ENCODE data around the gene LRRC71.

LRRC71 gene

GRCh38 chr1:156961709-156962108 lies 41.3 kb downstream of the LRRC71 start:
- CTCF ChIA-PET: interaction anchor here (0.9 kb wide), 1 partner anchor 128 kb away, joined by 3 read pairs; no protein-coding TSS in a partner anchor
- Mint-ChIP-seq H3K4me3 (peak overlapping the region; percentile 60), H3K27ac (no peak overlapping the region), H3K4me1 (peaks cover 50% of the 10 kb centered on the region), H3K9me3 (no peaks in the 10 kb centered on the region), H3K27me3 (peaks cover 6% of the 10 kb centered on the region), H3K36me3 (peaks cover 41% of the 10 kb centered on the region)
- DNase-seq: peak; percentile 71

GRCh38 chr1:156963621-156964020 lies 43.2 kb downstream of the LRRC71 start:
- peaks cover 43% of the 10 kb centered on the region for H3K4me1 Mint-ChIP-seq
- CTCF ChIA-PET: interaction anchor here (1.3 to 2.0 kb wide), 2 partner anchors 52 to 72 kb away, joined by 3 to 4 read pairs; no protein-coding TSS in a partner anchor

GRCh38 chr1:156964441-156964840 lies 44.0 kb downstream of the LRRC71 start:
- CTCF ChIA-PET: interaction anchor here (2.0 kb wide), 1 partner anchor 53 kb away, joined by 4 read pairs; no protein-coding TSS in a partner anchor
- no peak for DNase-seq
- peaks cover 31% of the 10 kb centered on the region for H3K27me3 Mint-ChIP-seq
- H3K27ac Mint-ChIP-seq: peak overlapping the region; percentile 78
- H3K4me1 Mint-ChIP-seq: peaks cover 39% of the 10 kb centered on the region
- H3K4me3 Mint-ChIP-seq: no peak overlapping the region
- peaks cover 28% of the 10 kb centered on the region for H3K36me3 Mint-ChIP-seq
- no peaks in the 10 kb centered on the region for H3K9me3 Mint-ChIP-seq

More at GRCh38 chr1:156963621-156964020, 43.2 kb downstream of the LRRC71 start:
- DNase-seq: peak; percentile 76
- H3K27ac Mint-ChIP-seq: peak overlapping the region; percentile 84
- no peaks in the 10 kb centered on the region for H3K9me3 Mint-ChIP-seq
- peaks cover 33% of the 10 kb centered on the region for H3K36me3 Mint-ChIP-seq
- peaks cover 24% of the 10 kb centered on the region for H3K27me3 Mint-ChIP-seq
- peak overlapping the region; percentile 81 for H3K4me3 Mint-ChIP-seq

GRCh38 chr1:156969496-156969895 lies 49.1 kb downstream of the LRRC71 start:
- Mint-ChIP-seq H3K4me3 (no peak overlapping the region), H3K27me3 (peaks cover 67% of the 10 kb centered on the region), H3K4me1 (peaks cover 2% of the 10 kb centered on the region), H3K27ac (no peak overlapping the region), H3K9me3 (no peaks in the 10 kb centered on the region), H3K36me3 (no peaks in the 10 kb centered on the region)
- DNase-seq: no peak
- CTCF ChIA-PET: interaction anchor here (1.2 to 2.2 kb wide), 7 partner anchors 10 to 188 kb away, joined by 3 to 15 read pairs (median 4); partner anchors contain the start of gene INSRR

GRCh38 chr1:156970017-156970416 lies 49.6 kb downstream of the LRRC71 start:
- Mint-ChIP-seq H3K27ac (no peak overlapping the region), H3K4me1 (no peaks in the 10 kb centered on the region), H3K4me3 (no peak overlapping the region), H3K36me3 (no peaks in the 10 kb centered on the region), H3K27me3 (peaks cover 67% of the 10 kb centered on the region), H3K9me3 (no peaks in the 10 kb centered on the region)
- CTCF ChIA-PET: interaction anchor here (0.7 to 2.2 kb wide), 12 partner anchors 9 to 111 kb away, joined by 3 to 15 read pairs (median 4); partner anchors contain the start of gene INSRR
- no peak for DNase-seq

GRCh38 chr1:156973417-156973816 lies 53.0 kb downstream of the LRRC71 start:
- no peaks in the 10 kb centered on the region for H3K4me1 Mint-ChIP-seq
- no peaks in the 10 kb centered on the region for H3K36me3 Mint-ChIP-seq
- no peaks in the 10 kb centered on the region for H3K9me3 Mint-ChIP-seq
- no peak for DNase-seq
- H3K27ac Mint-ChIP-seq: no peak overlapping the region
- H3K27me3 Mint-ChIP-seq: peaks cover 59% of the 10 kb centered on the region
- no peak overlapping the region for H3K4me3 Mint-ChIP-seq
- CTCF ChIA-PET: no interaction called here

GRCh38 chr1:156975084-156975483 lies 54.7 kb downstream of the LRRC71 start:
- DNase-seq: no peak
- no peak overlapping the region for H3K4me3 Mint-ChIP-seq
- no peak overlapping the region for H3K27ac Mint-ChIP-seq
- H3K36me3 Mint-ChIP-seq: no peaks in the 10 kb centered on the region
- CTCF ChIA-PET: no interaction called here
- H3K4me1 Mint-ChIP-seq: no peaks in the 10 kb centered on the region
- peaks cover 55% of the 10 kb centered on the region for H3K27me3 Mint-ChIP-seq
- no peaks in the 10 kb centered on the region for H3K9me3 Mint-ChIP-seq

GRCh38 chr1:156980551-156980950 lies 60.1 kb downstream of the LRRC71 start:
- H3K4me3 Mint-ChIP-seq: no peak overlapping the region
- H3K9me3 Mint-ChIP-seq: no peaks in the 10 kb centered on the region
- no peak for DNase-seq
- H3K27me3 Mint-ChIP-seq: peaks cover 43% of the 10 kb centered on the region
- H3K4me1 Mint-ChIP-seq: no peaks in the 10 kb centered on the region
- no peak overlapping the region for H3K27ac Mint-ChIP-seq
- CTCF ChIA-PET: interaction anchor here (0.8 kb wide), 1 partner anchor 11 kb away, joined by 3 read pairs; no protein-coding TSS in a partner anchor
- no peaks in the 10 kb centered on the region for H3K36me3 Mint-ChIP-seq
